Liver (tissue), 9 donors: ENCODE data around the gene SH3GL1. TPM values are rescaled to one million over a fixed set of nuclear protein-coding genes. Genes with fewer than 3 reads are reported as not detected.

ENCODE experiments used
- DNase-seq: peaks from one replicate; pipeline ENCODE4 v3.0.0-alpha.2; 2017; ENCODE audit warnings: low spot score
- H3K27ac ChIP-seq, 2 donors: one replicate each; pipeline ENCODE4 v1.7.0; 2013; ENCODE audit warnings: inconsistent platforms in 2 of 2, low read length in 2 of 2, control low read depth in 1 of 2, low read depth in 1 of 2, mild to moderate bottlenecking in 1 of 2
- H3K27me3 ChIP-seq, 4 donors: one replicate each; pipeline versions ENCODE4 v1.6.1 to v1.7.0; 2013; ENCODE audit warnings: low read length in 3 of 4, inconsistent platforms in 1 of 4, mild to moderate bottlenecking in 1 of 4, moderate library complexity in 1 of 4; ENCODE audit not compliant: control insufficient read depth in 4 of 4, insufficient read depth in 4 of 4
- H3K36me3 ChIP-seq, 4 donors: one replicate each; pipeline versions ENCODE4 v1.6.1 to v1.7.0; 2013; ENCODE audit warnings: low read length in 3 of 4, mild to moderate bottlenecking in 3 of 4, low read depth in 1 of 4, moderate library complexity in 1 of 4; ENCODE audit not compliant: control insufficient read depth in 4 of 4, insufficient read depth in 3 of 4
- H3K4me1 ChIP-seq, 4 donors: one replicate each; pipeline versions ENCODE4 v1.6.1 to v1.7.0; 2013; ENCODE audit warnings: low read length in 3 of 4, mild to moderate bottlenecking in 3 of 4, moderate library complexity in 1 of 4; ENCODE audit not compliant: control insufficient read depth in 4 of 4, insufficient read depth in 4 of 4
- H3K4me3 ChIP-seq, 3 donors: one replicate each; pipeline versions ENCODE4 v1.6.1 to v1.7.0; 2013; ENCODE audit warnings: low read length in 3 of 3, control low read depth in 1 of 3, low read depth in 1 of 3, mild to moderate bottlenecking in 1 of 3
- H3K9ac ChIP-seq, 2 donors: one replicate each; pipeline ENCODE4 v1.7.0; 2013; ENCODE audit warnings: low read length in 2 of 2, mild to moderate bottlenecking in 2 of 2, moderate library complexity in 2 of 2, control low read depth in 1 of 2, low read depth in 1 of 2
- H3K9me3 ChIP-seq, 4 donors: one replicate each; pipeline versions ENCODE4 v1.6.1 to v1.7.0; 2013; ENCODE audit warnings: low read length in 3 of 4; ENCODE audit not compliant: control insufficient read depth in 4 of 4
- ATF3 ChIP-seq: IDR thresholded peaks from 2 replicates; pipeline ENCODE4 v1.6.1; 2016; ENCODE audit warnings: antibody characterized with exemption
- FOXA1 ChIP-seq: IDR thresholded peaks from 2 replicates; pipeline ENCODE4 v1.6.1; 2016; ENCODE audit warnings: antibody characterized with exemption
- FOXA2 ChIP-seq: IDR thresholded peaks from 2 replicates; pipeline ENCODE4 v1.6.1; 2016; ENCODE audit warnings: antibody characterized with exemption
- GABPA ChIP-seq, 2 donors: IDR thresholded peaks in 1 of 2; conservative IDR thresholded peaks in 1 of 2; 2 replicates each; pipeline ENCODE4 v1.6.1; 2016; ENCODE audit warnings: antibody characterized with exemption in 2 of 2, mild to moderate bottlenecking in 1 of 2, moderate library complexity in 1 of 2
- HNF4A ChIP-seq, 2 donors: conservative IDR thresholded peaks; 2 replicates each; pipeline ENCODE4 v1.6.1; 2016; ENCODE audit warnings: antibody characterized with exemption in 2 of 2, mild to moderate bottlenecking in 2 of 2
- HNF4G ChIP-seq: IDR thresholded peaks from 2 replicates; pipeline ENCODE4 v1.6.1; 2016; ENCODE audit warnings: antibody characterized with exemption
- JUND ChIP-seq, 2 donors: IDR thresholded peaks; 2 replicates each; pipeline ENCODE4 v1.6.1; 2016; ENCODE audit warnings: antibody characterized with exemption in 2 of 2
- RAD21 ChIP-seq, 2 donors: IDR thresholded peaks; 2 replicates each; pipeline ENCODE4 v1.6.1; 2016; ENCODE audit warnings: antibody characterized with exemption in 2 of 2, mild to moderate bottlenecking in 2 of 2
- REST ChIP-seq: IDR thresholded peaks from 2 replicates; pipeline ENCODE4 v1.6.1; 2016; ENCODE audit warnings: antibody characterized with exemption, mild to moderate bottlenecking
- RXRA ChIP-seq, 2 donors: IDR thresholded peaks; 2 replicates each; pipeline ENCODE4 v1.6.1; 2017 to 2018; ENCODE audit warnings: antibody characterized with exemption in 2 of 2, mild to moderate bottlenecking in 1 of 2
- SP1 ChIP-seq: IDR thresholded peaks from 2 replicates; pipeline ENCODE4 v1.6.1; 2018; ENCODE audit warnings: antibody characterized with exemption, mild to moderate bottlenecking
- TAF1 ChIP-seq: conservative IDR thresholded peaks from 2 replicates; pipeline ENCODE4 v1.6.1; 2016; ENCODE audit warnings: antibody characterized with exemption, mild to moderate bottlenecking
- YY1 ChIP-seq: IDR thresholded peaks from 2 replicates; pipeline ENCODE4 v1.6.1; 2016; ENCODE audit warnings: antibody characterized with exemption, mild to moderate bottlenecking
- ZBTB33 ChIP-seq: IDR thresholded peaks from 2 replicates; pipeline ENCODE4 v1.6.1; 2016; ENCODE audit warnings: antibody characterized with exemption
- WGBS: extraction: QIAGEN DNeasy Blood & Tissue Kit; methylation state at CpG from one replicate; pipeline ENCODE4 v1.1.7; 2013; 5-methylcytosine and 5-hydroxymethylcytosine counted together
- polyA plus RNA-seq, 2 donors: library from polyadenylated mRNA; stranded (reverse) in 1 of 2; unstranded in 1 of 2; fragments of 200-250 nt in 1 of 2; fragments of >200 nt in 1 of 2; fragmentation: Nextera tagmentation in 1 of 2; extraction: Ambion mirVana in 1 of 2; gene quantifications; one replicate each; pipeline versions ENCODE4 v1.2.1 to v1.2.3, GENCODE V29; 2013 to 2015
- total RNA-seq, 2 donors: library from RNA; depleted of rRNA; stranded (reverse); fragments of >200 nt; gene quantifications; one replicate each; pipeline ENCODE4 v1.2.3, GENCODE V29; 2014
- TF ChIP-seq, protein P1 (sequence below): IDR thresholded peaks from 2 replicates; pipeline ENCODE4 v1.6.1; 2016; ENCODE audit warnings: antibody characterized with exemption
- TF ChIP-seq, protein P2 (sequence below): fragments of 150-350 bp; IDR thresholded peaks from 2 replicates; pipeline ENCODE4 v1.5.1; 2017; ENCODE audit warnings: improper control_type of control experiment, low read depth, low read length; ENCODE audit not compliant: missing input control
- donor health status: healthy.
- donor health status: healthy.
- donor health status: healthy.
- donor health status: healthy.
- donor health status: healthy.

The SH3GL1 gene
- total and polyA plus RNA-seq, 4 donors, result 16.5 to 27.8 (median 18.2) TPM

- Histone ChIP-seq H3K4me3 (no peak overlapping the region), H3K4me1 (peaks cover 0 to 12% (median 10%) of the 10 kb centered on the region in 4 donors), H3K9me3 (no peaks in the 10 kb centered on the region), H3K36me3 (peaks cover 9 to 61% (median 35%) of the 10 kb centered on the region in 4 donors), H3K9ac (no peak overlapping the region), H3K27ac (no peak overlapping the region), H3K27me3 (no peaks in the 10 kb centered on the region)
- TF ChIP-seq ZBTB33 (no peak), GABPA (IDR thresholded peaks at IDR 0.05 in 1 of 2, conservative IDR thresholded peaks at IDR 0.05 in 1 of 2) (no peak), REST (no peak), FOXA2 (no peak), HNF4G (no peak), RXRA (IDR thresholded peaks at IDR 0.05) (no peak)
- TF ChIP-seq, protein P1, sequence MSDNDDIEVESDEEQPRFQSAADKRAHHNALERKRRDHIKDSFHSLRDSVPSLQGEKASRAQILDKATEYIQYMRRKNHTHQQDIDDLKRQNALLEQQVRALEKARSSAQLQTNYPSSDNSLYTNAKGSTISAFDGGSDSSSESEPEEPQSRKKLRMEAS, result no peak
- WGBS, result 92% methylated on average over 26 of the region's 26 CpGs
- DNase-seq, result no peak
Observed at GRCh38 chr19:4363571-4364304, 36.6 kb downstream of the SH3GL1 start.

DNA sequence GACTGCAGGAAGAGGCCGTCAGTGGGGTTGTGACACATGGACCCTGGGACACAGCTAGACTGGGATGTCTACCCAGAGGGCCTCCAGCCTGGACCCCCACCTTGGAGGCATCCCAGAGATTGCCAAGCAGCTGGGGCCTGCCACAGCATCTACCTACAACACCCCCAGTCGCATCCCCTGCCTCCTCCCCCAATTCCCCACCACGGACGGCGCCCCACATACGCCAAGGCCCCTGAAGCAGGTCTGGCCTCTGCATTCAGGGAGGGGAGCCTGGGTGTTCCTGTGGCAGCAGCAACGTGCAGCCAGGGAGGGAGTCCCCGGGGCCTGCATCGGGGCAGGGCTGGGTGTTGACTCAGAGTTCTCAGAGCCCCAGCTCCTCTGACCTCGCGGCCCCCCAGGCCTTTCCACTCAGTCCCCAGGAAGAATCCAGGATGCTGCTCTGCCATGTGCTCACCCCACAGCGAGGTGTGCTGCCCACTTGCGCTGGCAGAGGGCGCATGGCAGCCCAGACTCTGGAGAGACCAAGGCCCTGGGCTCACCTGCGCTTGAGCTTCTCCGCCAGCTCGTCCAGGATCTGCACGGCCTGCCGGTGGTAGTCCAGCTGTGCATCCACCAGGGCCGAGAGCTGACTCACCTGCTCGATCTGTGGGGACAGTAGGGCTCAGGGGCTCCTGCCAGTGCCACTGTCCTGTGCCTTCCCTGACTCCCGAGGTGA lies 37.4 kb downstream of the SH3GL1 start:
- 84% methylated on average over 22 of the region's 22 CpGs for WGBS
- DNase-seq, result no peak
- TF ChIP-seq RXRA (IDR thresholded peaks at IDR 0.05), result no peak
- no peak for TF ChIP-seq HNF4G
- TF ChIP-seq YY1, result no peak
- peak in 1 of 2 donors; percentile 54 for TF ChIP-seq RAD21 (IDR thresholded peaks at IDR 0.05)
- no peak for TF ChIP-seq ZBTB33
- no peak for TF ChIP-seq JUND (IDR thresholded peaks at IDR 0.05)
- TF ChIP-seq SP1, result no peak
- TF ChIP-seq HNF4A (conservative IDR thresholded peaks at IDR 0.05), result no peak
- no peak for TF ChIP-seq TAF1
- TF ChIP-seq ATF3, result no peak
- TF ChIP-seq, protein P2, sequence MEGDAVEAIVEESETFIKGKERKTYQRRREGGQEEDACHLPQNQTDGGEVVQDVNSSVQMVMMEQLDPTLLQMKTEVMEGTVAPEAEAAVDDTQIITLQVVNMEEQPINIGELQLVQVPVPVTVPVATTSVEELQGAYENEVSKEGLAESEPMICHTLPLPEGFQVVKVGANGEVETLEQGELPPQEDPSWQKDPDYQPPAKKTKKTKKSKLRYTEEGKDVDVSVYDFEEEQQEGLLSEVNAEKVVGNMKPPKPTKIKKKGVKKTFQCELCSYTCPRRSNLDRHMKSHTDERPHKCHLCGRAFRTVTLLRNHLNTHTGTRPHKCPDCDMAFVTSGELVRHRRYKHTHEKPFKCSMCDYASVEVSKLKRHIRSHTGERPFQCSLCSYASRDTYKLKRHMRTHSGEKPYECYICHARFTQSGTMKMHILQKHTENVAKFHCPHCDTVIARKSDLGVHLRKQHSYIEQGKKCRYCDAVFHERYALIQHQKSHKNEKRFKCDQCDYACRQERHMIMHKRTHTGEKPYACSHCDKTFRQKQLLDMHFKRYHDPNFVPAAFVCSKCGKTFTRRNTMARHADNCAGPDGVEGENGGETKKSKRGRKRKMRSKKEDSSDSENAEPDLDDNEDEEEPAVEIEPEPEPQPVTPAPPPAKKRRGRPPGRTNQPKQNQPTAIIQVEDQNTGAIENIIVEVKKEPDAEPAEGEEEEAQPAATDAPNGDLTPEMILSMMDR, result peak; percentile 16
- TF ChIP-seq FOXA1, result no peak
- no peak overlapping the region for H3K27ac ChIP-seq
- H3K9me3 ChIP-seq, result no peaks in the 10 kb centered on the region
- no peaks in the 10 kb centered on the region for H3K27me3 ChIP-seq
- no peak overlapping the region for H3K9ac ChIP-seq
- peaks cover 10 to 67% (median 36%) of the 10 kb centered on the region in 4 donors for H3K36me3 ChIP-seq
- peaks cover 0 to 6% (median 3%) of the 10 kb centered on the region in 4 donors for H3K4me1 ChIP-seq
- no peak overlapping the region for H3K4me3 ChIP-seq
